WI38 (cell line): ENCODE results near the gene CENPT.

Experiments
- H3K4me3 ChIP-seq: 2 replicates; pipeline ENCODE4 v1.5.1; 2011; ENCODE audit warnings: low read depth, mild to moderate bottlenecking, control low read depth, low read length
- TF ChIP-seq, protein P1 (sequence below): IDR thresholded peaks from 2 replicates; pipeline ENCODE4 v1.5.1; 2012; ENCODE audit warnings: low read depth, mild to moderate bottlenecking, control low read depth, low read length

CENPT gene

DNA sequence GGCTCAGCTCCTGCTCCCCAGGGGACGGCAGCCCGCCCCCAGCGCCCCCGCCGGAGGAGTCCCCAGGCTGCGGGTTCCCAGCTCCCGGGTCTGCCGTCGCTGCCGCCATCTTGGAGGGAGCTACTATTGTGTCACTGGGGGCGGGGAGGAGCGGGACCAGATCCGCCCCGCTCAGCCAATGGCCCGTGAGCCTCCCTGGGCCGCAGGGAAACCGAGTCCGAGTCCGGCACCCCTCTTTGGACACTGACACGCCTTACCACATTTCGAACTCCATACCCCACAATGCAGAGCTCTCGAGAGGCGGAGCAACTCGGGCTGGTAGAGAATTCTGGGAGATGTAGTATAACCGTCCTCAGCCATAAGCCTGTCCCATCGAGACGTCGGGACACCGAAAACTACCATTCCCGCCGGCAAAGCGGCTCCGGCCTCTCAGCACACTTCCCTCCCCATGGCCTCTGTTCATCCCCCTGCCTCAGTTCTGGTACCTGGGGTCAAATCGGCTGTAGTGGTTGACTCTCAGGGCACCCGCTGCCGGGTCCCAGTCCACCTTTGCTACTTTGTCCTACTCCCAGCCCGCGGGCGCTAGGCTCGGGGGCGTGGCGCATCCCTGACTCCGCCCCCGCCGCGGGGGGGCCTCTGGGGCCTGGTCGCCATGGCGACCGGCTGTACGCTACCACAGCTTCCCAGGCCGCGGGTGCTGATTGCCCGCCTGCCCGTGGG, 40.9 kb downstream of the CENPT start, which contains the start of the genes RANBP10 and TSNAXIP1:
TSS of gene RANBP10 (minus strand) at position 133 of the 720 bp plus-strand sequence. CDS start at position 109, 24 bp downstream.
TSS of gene TSNAXIP1 (plus strand) at position 462 of the 720 bp plus-strand sequence. CDS start 261 bp downstream, outside the sequence.
- TF ChIP-seq, protein P1, sequence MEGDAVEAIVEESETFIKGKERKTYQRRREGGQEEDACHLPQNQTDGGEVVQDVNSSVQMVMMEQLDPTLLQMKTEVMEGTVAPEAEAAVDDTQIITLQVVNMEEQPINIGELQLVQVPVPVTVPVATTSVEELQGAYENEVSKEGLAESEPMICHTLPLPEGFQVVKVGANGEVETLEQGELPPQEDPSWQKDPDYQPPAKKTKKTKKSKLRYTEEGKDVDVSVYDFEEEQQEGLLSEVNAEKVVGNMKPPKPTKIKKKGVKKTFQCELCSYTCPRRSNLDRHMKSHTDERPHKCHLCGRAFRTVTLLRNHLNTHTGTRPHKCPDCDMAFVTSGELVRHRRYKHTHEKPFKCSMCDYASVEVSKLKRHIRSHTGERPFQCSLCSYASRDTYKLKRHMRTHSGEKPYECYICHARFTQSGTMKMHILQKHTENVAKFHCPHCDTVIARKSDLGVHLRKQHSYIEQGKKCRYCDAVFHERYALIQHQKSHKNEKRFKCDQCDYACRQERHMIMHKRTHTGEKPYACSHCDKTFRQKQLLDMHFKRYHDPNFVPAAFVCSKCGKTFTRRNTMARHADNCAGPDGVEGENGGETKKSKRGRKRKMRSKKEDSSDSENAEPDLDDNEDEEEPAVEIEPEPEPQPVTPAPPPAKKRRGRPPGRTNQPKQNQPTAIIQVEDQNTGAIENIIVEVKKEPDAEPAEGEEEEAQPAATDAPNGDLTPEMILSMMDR = no peak

GRCh38 chr16:67805718-67806427, 41.6 kb downstream of the CENPT start:
- peak overlapping the region; percentile 83 for H3K4me3 ChIP-seq
- TF ChIP-seq, protein P1 = no peak

More for the DNA sequence above, 40.9 kb downstream of the CENPT start, which contains the start of the genes RANBP10 and TSNAXIP1:
- H3K4me3 ChIP-seq = peak within 1 kb of the TSS; percentile 83

GRCh38 chr16:67804853-67805542, 42.5 kb downstream of the CENPT start:
- TF ChIP-seq, protein P1 = no peak
- peak overlapping the region; percentile 83 for H3K4me3 ChIP-seq

GRCh38 chr16:67803894-67804293, 43.6 kb downstream of the CENPT start:
- TF ChIP-seq, protein P1 = no peak
- no peak overlapping the region for H3K4me3 ChIP-seq

- H3K4me3 ChIP-seq = no peak overlapping the region
- TF ChIP-seq, protein P1 = no peak
These were observed 45.6 kb downstream of the CENPT start for GRCh38 chr16:67801883-67802282.

DNA sequence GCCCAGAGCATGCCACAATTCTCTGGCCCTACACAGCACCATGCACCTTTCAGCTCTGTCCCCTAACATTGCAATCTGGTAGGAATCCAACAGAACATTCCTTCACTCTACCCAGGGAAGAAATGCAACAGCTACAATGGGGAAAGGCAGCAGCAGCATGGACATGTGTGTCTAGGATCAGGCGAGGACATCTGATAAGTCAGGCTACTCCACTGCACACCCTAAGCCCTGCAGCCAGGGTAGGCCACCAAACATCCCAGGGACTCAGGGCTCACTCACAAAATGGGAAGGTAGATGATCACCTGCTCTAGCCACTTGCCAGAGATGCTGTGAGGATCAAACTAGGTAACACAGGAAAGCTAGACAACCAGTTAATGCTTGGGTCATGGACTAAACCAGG, 46.3 kb downstream of the CENPT start:
- TF ChIP-seq, protein P1 = no peak
- no peak overlapping the region for H3K4me3 ChIP-seq
